ENCODE data around the gene OGFOD1. TPM values are rescaled to one million over a fixed set of nuclear protein-coding genes. Genes with fewer than 3 reads are reported as not detected.

OGFOD1 gene
- total and polyA plus RNA-seq, 2 experiments from 2014 or later: 74.5 to 76.3 TPM

DNA sequence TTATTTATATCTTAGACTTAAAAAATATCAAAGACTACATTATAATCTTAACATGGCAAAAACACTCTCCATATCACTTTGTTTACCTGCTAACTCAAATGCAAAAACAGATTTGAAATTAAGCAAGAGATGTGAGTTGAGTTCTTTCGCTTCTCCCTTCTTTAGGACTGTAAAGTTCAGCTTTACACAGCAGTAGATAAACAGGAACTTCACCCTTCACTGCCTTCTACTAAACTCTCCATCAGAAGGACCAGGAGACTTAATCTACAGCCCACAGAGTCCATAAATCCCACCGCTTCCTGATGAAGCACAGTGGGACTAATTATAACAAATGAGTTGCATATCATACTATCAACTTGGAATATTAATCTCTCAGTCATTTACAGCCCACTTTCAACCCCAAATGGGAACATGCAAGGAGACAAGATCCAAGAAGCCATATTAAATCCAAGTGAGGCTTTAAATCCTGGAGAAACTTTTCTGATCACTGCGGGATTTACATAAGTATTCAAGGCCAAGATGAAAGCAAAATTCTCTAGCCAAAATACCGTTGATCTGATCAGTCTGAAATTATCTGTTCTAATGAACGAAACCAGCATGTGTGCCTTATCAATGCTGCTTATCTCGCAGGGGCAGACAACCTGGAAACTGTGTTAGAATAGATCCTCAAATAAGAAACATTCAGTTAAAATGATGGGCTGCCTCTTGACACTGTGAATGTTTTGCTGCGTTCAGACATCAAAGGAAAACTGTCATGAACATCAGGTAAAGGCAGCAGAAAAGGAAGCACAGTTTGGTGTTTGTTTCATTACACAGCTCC lies 27.6 kb upstream of the OGFOD1 start (continued):
- TF ChIP-seq, protein P1, sequence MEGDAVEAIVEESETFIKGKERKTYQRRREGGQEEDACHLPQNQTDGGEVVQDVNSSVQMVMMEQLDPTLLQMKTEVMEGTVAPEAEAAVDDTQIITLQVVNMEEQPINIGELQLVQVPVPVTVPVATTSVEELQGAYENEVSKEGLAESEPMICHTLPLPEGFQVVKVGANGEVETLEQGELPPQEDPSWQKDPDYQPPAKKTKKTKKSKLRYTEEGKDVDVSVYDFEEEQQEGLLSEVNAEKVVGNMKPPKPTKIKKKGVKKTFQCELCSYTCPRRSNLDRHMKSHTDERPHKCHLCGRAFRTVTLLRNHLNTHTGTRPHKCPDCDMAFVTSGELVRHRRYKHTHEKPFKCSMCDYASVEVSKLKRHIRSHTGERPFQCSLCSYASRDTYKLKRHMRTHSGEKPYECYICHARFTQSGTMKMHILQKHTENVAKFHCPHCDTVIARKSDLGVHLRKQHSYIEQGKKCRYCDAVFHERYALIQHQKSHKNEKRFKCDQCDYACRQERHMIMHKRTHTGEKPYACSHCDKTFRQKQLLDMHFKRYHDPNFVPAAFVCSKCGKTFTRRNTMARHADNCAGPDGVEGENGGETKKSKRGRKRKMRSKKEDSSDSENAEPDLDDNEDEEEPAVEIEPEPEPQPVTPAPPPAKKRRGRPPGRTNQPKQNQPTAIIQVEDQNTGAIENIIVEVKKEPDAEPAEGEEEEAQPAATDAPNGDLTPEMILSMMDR (conservative IDR thresholded peaks at IDR 0.05; ENCODE audit: low read depth in 2 of 2): no peak
- TF ChIP-seq ZNF114 (CRISPR knock-in tag; IDR thresholded peaks at IDR 0.05) (no peak), CREB1 (CRISPR knock-in tag; IDR thresholded peaks at IDR 0.05; ENCODE audit: low read depth) (no peak)
- TF ChIP-seq, protein P2, sequence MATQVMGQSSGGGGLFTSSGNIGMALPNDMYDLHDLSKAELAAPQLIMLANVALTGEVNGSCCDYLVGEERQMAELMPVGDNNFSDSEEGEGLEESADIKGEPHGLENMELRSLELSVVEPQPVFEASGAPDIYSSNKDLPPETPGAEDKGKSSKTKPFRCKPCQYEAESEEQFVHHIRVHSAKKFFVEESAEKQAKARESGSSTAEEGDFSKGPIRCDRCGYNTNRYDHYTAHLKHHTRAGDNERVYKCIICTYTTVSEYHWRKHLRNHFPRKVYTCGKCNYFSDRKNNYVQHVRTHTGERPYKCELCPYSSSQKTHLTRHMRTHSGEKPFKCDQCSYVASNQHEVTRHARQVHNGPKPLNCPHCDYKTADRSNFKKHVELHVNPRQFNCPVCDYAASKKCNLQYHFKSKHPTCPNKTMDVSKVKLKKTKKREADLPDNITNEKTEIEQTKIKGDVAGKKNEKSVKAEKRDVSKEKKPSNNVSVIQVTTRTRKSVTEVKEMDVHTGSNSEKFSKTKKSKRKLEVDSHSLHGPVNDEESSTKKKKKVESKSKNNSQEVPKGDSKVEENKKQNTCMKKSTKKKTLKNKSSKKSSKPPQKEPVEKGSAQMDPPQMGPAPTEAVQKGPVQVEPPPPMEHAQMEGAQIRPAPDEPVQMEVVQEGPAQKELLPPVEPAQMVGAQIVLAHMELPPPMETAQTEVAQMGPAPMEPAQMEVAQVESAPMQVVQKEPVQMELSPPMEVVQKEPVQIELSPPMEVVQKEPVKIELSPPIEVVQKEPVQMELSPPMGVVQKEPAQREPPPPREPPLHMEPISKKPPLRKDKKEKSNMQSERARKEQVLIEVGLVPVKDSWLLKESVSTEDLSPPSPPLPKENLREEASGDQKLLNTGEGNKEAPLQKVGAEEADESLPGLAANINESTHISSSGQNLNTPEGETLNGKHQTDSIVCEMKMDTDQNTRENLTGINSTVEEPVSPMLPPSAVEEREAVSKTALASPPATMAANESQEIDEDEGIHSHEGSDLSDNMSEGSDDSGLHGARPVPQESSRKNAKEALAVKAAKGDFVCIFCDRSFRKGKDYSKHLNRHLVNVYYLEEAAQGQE (IDR thresholded peaks at IDR 0.05; ENCODE audit: unreplicated experiment): no peak

DNA sequence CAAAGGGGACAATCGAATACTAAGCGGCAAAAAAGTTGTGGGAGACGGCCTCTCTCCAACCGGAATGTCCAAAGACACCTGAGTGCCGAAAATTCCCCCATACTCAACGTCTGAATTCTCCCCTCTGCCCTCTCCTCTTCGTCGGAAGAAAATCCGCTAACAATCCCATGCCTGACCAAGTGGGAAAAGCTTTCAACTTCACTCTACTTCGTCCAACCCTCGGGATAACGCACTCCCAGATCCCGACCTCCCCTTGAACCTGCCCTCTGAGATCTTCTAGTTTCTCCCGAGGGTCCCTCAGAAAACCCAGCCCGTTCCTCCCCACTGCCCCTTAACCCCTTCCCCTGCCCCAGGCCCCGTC lies 27.0 kb upstream of the OGFOD1 start:
- H2AFZ ChIP-seq: peak overlapping the region; percentile 3; the same call in 1 of the 2 replicates
- peak overlapping the region; percentile 71 for H3K4me3 ChIP-seq
- no peak overlapping the region for H3K27ac ChIP-seq (ENCODE audit: low read depth)
- peaks cover 3% of the 10 kb centered on the region; the same call in 1 of the 2 replicates for H3K9me2 ChIP-seq (ENCODE audit: insufficient read depth)
- Mint-ChIP-seq H3K4me1 (peaks cover 38% of the 10 kb centered on the region), H3K36me3 (ENCODE audit: low read depth) (no peaks in the 10 kb centered on the region), H3K27me3 (ENCODE audit: insufficient read depth, low read depth, poor library complexity) (peaks cover 19% of the 10 kb centered on the region), H3K27ac (no peak overlapping the region; the same call in 1 of the 2 replicates), H3K4me3 (peak overlapping the region; percentile 94), H3K9me3 (no peaks in the 10 kb centered on the region)
- H4K20me1 ChIP-seq (replicated peaks; ENCODE audit: insufficient read depth): peaks cover 28% of the 10 kb centered on the region
- H3K79me2 ChIP-seq (replicated peaks; ENCODE audit: insufficient read depth): peaks cover 49% of the 10 kb centered on the region
- peaks cover 28% of the 10 kb centered on the region for H3K4me1 ChIP-seq (ENCODE audit: insufficient read depth)
- peak; percentile 30 for DNase-seq (ENCODE audit: low spot score)
- H3K27me3 ChIP-seq (ENCODE audit: insufficient read depth): peaks cover 15% of the 10 kb centered on the region
- no peaks in the 10 kb centered on the region for H3K36me3 ChIP-seq (ENCODE audit: insufficient read depth)
- peaks cover 7% of the 10 kb centered on the region for H3F3A ChIP-seq (replicated peaks; ENCODE audit: low read depth)
- ATAC-seq: no peak; the same call in 2 of the 3 replicates
- H3K4me2 ChIP-seq: peak overlapping the region; percentile 87
- TF ChIP-seq, protein P3, sequence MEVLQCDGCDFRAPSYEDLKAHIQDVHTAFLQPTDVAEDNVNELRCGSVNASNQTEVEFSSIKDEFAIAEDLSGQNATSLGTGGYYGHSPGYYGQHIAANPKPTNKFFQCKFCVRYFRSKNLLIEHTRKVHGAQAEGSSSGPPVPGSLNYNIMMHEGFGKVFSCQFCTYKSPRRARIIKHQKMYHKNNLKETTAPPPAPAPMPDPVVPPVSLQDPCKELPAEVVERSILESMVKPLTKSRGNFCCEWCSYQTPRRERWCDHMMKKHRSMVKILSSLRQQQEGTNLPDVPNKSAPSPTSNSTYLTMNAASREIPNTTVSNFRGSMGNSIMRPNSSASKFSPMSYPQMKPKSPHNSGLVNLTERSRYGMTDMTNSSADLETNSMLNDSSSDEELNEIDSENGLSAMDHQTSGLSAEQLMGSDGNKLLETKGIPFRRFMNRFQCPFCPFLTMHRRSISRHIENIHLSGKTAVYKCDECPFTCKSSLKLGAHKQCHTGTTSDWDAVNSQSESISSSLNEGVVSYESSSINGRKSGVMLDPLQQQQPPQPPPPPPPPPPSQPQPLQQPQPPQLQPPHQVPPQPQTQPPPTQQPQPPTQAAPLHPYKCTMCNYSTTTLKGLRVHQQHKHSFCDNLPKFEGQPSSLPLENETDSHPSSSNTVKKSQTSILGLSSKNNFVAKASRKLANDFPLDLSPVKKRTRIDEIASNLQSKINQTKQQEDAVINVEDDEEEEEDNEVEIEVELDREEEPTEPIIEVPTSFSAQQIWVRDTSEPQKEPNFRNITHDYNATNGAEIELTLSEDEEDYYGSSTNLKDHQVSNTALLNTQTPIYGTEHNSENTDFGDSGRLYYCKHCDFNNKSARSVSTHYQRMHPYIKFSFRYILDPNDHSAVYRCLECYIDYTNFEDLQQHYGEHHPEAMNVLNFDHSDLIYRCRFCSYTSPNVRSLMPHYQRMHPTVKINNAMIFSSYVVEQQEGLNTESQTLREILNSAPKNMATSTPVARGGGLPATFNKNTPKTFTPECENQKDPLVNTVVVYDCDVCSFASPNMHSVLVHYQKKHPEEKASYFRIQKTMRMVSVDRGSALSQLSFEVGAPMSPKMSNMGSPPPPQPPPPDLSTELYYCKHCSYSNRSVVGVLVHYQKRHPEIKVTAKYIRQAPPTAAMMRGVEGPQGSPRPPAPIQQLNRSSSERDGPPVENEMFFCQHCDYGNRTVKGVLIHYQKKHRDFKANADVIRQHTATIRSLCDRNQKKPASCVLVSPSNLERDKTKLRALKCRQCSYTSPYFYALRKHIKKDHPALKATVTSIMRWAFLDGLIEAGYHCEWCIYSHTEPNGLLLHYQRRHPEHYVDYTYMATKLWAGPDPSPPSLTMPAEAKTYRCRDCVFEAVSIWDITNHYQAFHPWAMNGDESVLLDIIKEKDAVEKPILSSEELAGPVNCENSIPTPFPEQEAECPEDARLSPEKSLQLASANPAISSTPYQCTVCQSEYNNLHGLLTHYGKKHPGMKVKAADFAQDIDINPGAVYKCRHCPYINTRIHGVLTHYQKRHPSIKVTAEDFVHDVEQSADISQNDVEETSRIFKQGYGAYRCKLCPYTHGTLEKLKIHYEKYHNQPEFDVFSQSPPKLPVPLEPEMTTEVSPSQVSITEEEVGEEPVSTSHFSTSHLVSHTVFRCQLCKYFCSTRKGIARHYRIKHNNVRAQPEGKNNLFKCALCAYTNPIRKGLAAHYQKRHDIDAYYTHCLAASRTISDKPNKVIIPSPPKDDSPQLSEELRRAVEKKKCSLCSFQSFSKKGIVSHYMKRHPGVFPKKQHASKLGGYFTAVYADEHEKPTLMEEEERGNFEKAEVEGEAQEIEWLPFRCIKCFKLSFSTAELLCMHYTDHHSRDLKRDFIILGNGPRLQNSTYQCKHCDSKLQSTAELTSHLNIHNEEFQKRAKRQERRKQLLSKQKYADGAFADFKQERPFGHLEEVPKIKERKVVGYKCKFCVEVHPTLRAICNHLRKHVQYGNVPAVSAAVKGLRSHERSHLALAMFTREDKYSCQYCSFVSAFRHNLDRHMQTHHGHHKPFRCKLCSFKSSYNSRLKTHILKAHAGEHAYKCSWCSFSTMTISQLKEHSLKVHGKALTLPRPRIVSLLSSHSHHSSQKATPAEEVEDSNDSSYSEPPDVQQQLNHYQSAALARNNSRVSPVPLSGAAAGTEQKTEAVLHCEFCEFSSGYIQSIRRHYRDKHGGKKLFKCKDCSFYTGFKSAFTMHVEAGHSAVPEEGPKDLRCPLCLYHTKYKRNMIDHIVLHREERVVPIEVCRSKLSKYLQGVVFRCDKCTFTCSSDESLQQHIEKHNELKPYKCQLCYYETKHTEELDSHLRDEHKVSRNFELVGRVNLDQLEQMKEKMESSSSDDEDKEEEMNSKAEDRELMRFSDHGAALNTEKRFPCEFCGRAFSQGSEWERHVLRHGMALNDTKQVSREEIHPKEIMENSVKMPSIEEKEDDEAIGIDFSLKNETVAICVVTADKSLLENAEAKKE (CRISPR knock-in tag; IDR thresholded peaks at IDR 0.05): no peak
- no peak for TF ChIP-seq CREB1 (CRISPR knock-in tag; IDR thresholded peaks at IDR 0.05; ENCODE audit: low read depth)
- TF ChIP-seq JUNB (IDR thresholded peaks at IDR 0.05; ENCODE audit: unreplicated experiment): no peak
- no peak for TF ChIP-seq EZH2phosphoT487 (IDR thresholded peaks at IDR 0.05; ENCODE audit: unreplicated experiment)
- TF ChIP-seq, protein P4, sequence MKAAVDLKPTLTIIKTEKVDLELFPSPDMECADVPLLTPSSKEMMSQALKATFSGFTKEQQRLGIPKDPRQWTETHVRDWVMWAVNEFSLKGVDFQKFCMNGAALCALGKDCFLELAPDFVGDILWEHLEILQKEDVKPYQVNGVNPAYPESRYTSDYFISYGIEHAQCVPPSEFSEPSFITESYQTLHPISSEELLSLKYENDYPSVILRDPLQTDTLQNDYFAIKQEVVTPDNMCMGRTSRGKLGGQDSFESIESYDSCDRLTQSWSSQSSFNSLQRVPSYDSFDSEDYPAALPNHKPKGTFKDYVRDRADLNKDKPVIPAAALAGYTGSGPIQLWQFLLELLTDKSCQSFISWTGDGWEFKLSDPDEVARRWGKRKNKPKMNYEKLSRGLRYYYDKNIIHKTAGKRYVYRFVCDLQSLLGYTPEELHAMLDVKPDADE (IDR thresholded peaks at IDR 0.05): no peak
- TF ChIP-seq EZH2 (IDR thresholded peaks at IDR 0.05; ENCODE audit: low read depth, unreplicated experiment): no peak
